GM21825 (cell line): Measurements from ENCODE around the gene MATN1.

Experiments
- ATAC-seq: cut with Tn5 transposase; IDR thresholded peaks from one replicate; pipeline ENCODE4 v1.9.1; 2021; ENCODE audit warnings: mild to moderate bottlenecking, moderate library complexity; ENCODE audit not compliant: unreplicated experiment

The MATN1 gene

DNA sequence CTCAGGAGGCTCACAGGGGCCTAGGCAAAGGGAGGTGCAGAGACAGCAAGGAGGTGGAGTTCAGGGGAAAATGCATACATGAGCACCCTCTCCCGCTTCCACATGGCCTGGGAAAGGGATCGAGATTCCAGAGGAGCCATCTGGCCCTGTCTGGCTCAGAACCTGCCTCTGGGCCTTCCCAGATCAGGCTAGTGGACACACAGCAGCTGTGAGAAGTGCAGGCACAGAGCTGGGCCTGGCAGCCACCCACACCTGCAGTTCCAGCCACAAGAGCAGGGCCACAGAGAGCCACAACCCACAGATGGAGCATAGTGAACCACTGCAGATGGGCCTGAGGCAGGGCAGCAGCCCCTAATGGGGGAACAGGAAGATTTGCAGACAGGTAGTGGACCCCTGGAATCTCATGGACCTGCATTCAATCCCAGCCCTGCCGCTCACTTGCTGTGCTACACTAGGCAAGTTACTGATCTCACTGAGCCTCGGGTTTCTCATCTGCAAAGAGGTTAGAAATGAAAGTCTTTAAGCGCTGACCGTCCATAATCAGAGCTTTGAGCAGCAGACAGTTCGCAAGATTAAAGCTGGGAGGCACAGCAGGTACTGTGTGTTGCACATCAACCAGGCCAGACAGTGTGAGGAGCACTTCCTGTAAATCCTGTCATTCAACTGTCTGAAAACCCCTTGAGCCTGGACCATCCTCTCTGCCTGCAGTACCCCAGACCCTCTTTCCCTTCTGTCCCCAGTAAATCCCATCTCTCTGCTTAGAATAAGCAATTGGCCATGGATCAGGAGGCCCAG, 58.0 kb downstream of the MATN1 start:
- no peak for ATAC-seq

DNA sequence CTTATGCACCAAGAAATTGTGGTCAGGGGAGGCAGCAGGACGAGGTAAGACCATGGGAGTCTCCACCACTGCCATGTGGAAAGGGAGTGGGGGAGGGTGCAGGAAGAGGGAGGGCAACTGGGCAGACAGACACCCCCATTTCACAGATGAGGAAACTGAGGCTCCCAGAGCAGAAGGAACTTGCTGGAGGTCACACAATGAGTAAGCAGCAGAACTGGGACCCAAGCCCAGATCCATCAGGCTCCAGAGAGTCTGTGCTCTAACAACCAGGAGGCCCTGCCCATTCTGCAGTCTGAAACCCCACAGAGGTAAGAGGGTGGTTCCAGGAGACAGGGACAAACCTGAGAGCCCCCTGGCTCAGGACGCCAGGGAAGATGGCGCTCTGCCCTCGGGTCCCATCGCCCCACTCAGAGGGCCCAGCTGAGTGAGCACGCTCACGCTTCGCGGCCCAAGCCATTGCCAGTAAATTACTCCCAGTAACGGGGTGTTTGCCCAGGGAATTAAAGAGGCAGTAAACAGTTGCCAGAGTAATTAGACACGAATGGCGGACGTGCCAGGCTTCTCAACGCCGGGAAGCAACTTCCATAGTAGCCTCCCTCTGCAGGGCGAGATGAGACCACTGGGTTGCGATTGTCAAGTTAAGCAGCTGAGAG, 59.2 kb downstream of the MATN1 start:
- no peak for ATAC-seq

DNA sequence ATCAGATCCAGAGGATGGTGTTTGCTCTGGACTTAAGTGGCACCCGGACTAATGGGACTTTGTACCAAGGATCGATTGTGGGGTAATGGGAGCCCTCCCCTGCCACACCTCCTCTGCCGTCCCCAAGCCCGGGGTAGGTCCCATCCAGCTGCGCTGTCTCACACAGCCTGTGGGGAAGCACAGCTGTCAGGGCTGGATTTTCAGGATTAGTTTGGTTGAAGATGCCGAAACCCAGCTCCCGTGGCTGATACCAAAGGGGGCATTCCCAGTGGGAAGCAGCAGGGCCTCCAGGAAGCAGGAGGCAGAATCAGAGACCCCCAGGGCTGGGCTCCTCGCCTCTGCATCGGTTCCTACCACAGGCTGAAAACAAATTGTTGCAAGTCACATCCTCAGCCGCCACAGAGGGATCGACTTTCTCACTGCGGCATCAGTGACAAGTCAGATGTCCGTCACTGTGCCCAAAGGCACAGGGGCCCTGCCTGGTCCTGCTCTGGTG, 59.7 kb downstream of the MATN1 start:
- ATAC-seq, result no peak

DNA sequence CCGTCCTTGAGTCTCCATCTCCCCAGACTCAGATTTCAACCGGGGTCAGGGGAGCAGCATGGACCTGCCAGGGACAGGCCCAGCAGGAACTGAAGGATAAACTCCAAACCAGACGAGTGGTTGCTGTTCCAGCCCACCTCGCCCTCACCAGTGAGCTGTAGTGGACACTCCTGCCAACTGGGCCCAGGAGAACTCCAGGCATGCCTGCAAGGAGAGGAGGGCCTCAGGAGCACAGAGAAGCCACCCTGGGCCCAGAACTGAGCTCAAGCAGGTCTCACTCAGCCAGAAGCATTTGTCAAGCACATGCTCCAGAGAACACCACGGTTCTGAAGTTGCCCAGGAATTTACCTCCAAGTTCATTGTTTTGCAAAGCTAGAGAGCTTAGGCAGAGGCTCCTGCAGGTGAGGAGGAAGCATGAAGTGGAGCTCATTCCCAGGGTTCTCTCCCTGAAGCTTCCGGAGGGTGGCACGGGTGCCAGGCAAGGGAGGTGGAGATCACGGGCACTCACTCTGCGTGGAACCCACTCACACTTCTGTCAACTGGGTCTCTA, 61.0 kb downstream of the MATN1 start:
- ATAC-seq, result no peak

DNA sequence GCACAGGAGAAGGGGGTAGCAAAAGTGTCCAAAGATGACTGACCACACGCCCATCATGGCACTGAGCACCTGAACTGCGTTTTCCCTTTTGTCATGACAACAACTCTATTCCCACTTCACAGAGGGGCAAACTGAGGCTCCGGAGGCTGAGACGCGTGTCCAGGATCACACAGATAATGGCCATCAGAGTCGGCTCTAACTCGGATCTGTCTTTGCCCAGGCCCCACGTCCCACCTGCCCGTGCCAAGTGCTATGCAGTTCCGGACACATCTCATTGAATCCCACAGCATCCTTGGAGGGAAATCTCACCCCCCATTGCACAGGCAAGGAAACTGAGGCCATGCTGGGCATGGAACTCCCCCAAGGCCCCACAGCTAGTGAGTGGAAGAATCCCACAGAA, 62.1 kb downstream of the MATN1 start:
- ATAC-seq, result no peak
